8988T (cell line): Measurements from ENCODE around the gene ADAM23.

Experiments
- DNase-seq: peaks from one replicate; pipeline ENCODE4 v3.0.0; 2011

Gene ADAM23

DNA sequence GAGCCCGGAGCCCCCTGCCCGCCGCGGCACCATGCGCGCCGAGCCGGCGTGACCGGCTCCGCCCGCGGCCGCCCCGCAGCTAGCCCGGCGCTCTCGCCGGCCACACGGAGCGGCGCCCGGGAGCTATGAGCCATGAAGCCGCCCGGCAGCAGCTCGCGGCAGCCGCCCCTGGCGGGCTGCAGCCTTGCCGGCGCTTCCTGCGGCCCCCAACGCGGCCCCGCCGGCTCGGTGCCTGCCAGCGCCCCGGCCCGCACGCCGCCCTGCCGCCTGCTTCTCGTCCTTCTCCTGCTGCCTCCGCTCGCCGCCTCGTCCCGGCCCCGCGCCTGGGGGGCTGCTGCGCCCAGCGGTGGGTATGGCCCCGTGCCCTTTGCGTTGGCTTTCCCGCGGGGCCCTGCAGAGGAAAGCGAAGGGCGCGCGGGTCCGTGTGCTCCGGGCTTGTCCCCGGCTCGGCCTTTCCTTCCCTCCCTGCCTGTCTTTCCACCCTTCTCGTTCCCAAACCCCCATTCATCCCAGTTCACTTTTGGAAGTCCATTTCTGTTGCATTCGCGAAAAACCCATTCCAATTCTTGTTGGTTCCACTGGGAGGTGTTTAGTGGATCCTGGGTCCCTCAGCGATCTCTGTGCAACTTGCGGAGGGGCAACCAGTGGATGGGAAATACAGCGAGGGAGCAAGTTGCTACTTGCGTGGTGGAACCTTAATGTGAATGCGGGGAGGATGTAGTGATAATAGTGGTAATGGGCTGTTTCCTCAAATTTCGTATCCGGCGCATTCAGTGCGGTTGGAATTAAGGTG lies 599 bp downstream of the ADAM23 start:
- DNase-seq: peak; percentile 71

DNA sequence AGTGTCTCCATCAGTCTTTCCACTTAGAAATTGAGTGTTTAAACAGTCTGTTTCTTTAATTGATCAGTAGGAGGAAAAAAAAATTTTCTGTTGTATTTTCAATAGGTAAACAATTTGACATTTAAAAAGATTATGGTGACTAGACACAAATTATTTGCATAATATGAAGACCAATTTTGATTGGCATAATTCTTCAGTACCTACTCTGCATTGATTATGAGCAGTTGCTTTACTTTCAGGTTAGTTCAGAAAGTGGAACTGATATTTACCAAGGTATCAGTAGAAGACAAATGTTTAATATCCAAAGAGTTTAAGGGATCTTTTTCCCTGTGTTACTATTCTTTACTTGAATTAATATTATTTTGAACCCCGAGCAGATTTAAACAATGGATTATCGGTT lies 2.6 kb downstream of the ADAM23 start:
- no peak for DNase-seq

GRCh38 chr2:206452242-206452641 lies 8.9 kb downstream of the ADAM23 start:
- DNase-seq: no peak

DNA sequence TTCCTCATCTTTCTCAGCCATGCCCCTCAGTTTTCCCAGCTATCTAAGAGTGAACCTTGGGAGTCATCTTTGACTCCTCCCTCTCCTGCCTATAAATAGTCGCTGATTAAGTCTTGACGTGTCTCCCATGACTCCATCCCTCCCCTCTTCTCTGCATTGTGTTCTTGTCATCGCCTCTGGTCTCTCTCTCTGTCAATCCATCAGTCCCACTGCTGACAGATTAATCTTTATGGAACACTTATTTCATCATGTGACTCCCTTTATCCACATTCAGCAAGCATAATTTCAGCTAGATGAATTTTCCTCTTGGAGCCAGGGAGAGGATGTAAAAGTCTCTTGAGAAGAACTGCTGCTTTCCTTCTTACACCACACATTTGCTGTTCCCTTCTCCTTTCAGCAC lies 9.4 kb downstream of the ADAM23 start:
- DNase-seq: no peak

- DNase-seq: no peak
These were observed 12.9 kb downstream of the ADAM23 start for GRCh38 chr2:206456078-206456754.

- DNase-seq: no peak
These were observed 13.9 kb downstream of the ADAM23 start for GRCh38 chr2:206457188-206457634.

- DNase-seq: no peak
These were observed 19.0 kb downstream of the ADAM23 start for GRCh38 chr2:206462240-206462854.

- DNase-seq: no peak
These were observed 20.4 kb downstream of the ADAM23 start for GRCh38 chr2:206463685-206464084.

GRCh38 chr2:206464597-206464996 lies 21.3 kb downstream of the ADAM23 start:
- no peak for DNase-seq

DNA sequence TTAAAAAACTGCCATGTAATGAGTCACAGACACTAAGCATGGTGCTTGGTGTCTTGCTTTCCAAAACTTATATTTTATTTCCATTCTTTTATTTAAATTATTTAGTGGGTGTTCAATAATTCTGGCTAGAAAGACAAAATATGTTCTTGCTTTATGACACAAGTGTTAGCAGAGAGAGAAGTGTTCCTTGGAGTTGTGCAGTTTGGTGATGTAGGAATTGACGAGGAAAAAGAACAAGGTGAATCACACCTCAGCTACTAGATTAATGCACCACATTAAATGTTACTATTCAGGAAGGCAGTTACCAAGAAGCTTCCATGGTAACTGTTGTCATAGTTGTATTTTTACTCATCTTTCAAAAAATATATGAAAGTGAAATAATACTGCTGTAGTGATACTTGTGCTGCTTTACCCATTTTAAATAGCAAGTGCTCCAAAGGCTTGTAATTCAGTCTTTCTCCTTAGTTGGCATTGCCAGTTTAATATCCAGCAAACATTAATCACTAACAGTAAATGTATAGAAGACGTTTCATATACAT lies 28.3 kb downstream of the ADAM23 start:
- DNase-seq: no peak

GRCh38 chr2:206472094-206472493 lies 28.8 kb downstream of the ADAM23 start:
- DNase-seq: no peak

DNA sequence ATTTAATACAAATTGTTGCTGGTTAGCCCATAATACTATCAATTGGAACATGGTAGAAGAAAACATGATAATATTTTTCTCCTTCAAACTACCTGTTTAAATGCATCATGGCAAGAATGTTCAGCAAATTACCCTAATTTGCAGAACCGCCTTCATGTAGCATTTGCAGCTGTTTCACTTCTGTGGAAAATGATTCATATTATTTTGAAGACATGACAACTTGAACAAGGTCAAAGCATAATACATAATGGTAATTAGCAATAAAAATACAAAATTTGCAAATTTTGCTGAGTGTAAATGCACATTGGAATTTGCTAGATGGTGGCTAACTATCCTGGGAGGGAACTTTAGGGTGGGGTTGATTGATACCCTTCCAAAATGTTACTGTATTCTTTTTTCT lies 30.8 kb downstream of the ADAM23 start:
- no peak for DNase-seq

DNA sequence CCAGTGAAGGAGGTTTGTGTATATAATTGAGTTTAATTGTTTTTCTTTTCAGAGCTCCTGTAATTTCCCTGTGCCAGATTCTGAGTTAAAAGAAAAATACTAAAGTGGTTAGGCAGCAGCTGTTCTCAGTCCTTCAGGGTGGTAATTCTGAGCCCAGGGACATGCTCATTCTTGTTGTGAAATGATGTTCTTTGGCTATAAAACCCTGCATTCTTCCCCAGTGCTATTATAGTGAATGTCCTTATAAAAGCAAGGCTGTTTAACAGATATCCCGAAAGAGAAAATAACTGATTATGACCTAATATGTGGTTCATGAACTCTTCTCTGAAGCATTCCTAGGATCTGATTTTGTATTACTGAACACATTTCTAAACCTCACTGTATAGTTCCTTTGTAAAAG lies 34.0 kb downstream of the ADAM23 start:
- DNase-seq: no peak

DNA sequence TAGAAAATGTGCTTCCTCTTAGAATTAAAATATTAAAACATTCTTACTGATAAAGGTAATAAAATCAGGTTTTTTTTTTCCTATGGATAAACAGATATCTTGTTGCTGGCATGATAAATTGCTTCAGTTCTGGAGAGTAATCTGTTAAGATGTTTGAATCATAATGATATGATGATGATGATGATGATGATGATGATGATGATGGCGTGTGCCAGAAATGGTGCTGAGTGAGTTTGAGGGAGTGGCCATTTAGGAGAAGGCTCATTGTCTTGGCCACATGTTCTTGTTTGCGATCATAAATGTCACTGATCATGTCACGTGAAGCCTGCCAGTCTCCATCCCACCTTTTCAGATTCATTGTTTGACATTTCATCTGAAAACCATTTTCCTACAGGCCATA lies 35.0 kb downstream of the ADAM23 start:
- no peak for DNase-seq

DNA sequence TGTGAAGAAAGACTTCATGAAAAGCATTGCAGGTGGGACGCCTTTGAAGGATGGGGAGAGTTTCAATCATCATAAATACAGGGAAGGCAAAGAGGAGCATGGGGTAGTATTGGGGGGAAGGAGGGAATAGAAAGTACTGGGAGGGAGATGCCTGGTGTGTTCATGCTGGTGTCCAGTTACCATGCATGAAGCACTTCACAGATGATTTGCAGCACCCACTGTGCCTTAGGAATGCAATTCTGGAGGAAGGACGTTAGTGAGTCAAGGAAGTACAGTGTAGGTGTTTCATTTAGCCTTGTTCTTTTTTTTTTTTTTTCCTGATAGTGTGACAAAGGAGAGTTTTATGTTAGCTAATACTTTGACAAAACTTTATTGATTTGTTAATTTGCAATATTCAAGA lies 36.8 kb downstream of the ADAM23 start:
- DNase-seq: no peak

DNA sequence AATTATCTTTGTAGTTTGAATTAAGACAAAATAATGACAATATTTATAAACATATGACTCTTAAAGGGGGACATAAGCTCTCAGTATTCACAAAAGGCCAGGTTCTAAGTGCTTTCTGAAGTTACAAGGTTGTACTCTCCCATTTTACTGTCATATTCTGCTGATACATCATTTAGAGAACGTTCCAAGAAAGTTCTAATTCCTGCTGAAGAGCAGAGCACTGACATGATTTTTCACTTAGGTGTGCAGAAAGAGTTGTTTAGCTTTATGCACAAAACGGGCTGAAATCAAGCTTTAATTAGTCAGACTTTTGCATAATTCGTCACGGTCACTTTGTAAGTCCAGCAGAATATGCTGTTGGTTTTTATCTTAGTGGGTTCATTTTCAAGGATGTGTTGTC lies 37.3 kb downstream of the ADAM23 start:
- DNase-seq: no peak

GRCh38 chr2:206481056-206481455 lies 37.7 kb downstream of the ADAM23 start:
- DNase-seq: no peak

- no peak for DNase-seq
These were observed 38.8 kb downstream of the ADAM23 start for GRCh38 chr2:206482123-206482522.

GRCh38 chr2:206482633-206483032 lies 39.3 kb downstream of the ADAM23 start:
- DNase-seq: no peak

- DNase-seq: no peak
These were observed 44.7 kb downstream of the ADAM23 start for GRCh38 chr2:206488053-206488452.

GRCh38 chr2:206488623-206489022 lies 45.3 kb downstream of the ADAM23 start:
- no peak for DNase-seq

GRCh38 chr2:206494061-206494460 lies 50.7 kb downstream of the ADAM23 start:
- no peak for DNase-seq

DNA sequence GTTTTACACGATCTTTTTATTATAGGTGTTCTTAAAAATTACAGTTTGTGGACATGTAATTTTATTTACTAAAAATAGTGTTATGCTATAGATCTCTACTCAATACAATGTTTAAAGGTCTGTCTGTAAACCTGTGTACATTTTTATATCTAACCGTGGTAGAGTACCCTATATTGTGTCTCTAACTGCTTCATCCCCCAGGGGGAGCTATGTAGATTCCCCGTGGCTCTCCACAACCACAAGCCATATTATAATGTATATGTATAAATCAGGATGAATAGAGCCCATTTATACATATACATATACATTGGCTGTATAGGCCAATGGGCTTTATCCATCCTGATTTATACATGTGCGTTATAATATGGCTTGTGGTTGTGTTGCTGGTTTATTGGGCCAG lies 59.4 kb downstream of the ADAM23 start:
- DNase-seq: no peak

DNA sequence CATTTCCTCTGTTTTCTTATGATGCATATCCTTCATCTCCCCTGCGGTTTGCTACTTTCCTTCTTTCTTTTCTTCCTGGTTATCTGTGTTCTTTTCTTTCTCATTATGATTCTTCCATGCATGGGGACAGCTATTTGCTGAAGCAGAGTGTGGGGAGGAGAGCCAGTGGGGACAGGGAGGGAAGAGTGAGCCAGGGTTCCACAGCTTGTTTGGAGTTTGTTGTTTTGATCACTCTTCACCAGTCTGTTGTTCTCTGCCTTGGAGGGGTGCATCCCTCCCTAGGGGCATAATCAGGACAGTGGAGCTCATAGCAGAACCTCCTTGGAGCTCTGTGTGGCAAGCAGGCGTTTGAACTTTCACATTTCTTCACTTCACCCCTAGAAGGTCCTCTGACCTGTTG lies 68.0 kb downstream of the ADAM23 start:
- no peak for DNase-seq
